HG03066 (cell line): Measurements from ENCODE around the gene ERC1.

ENCODE experiments used
- ATAC-seq: cut with Tn5 transposase; IDR thresholded peaks from one replicate; pipeline ENCODE4 v1.9.1; 2021; ENCODE audit warnings: low read depth; ENCODE audit not compliant: unreplicated experiment

Gene ERC1

GRCh38 chr12:1373901-1374735, 383.1 kb downstream of the ERC1 start:
- ATAC-seq, result no peak

GRCh38 chr12:1375323-1375722, 384.3 kb downstream of the ERC1 start:
- ATAC-seq, result no peak

GRCh38 chr12:1377117-1377516, 386.1 kb downstream of the ERC1 start:
- ATAC-seq, result no peak

GRCh38 chr12:1377681-1378080, 386.7 kb downstream of the ERC1 start:
- ATAC-seq, result no peak

- ATAC-seq, result no peak
Measured at GRCh38 chr12:1380171-1380851, 389.3 kb downstream of the ERC1 start.

- ATAC-seq, result no peak
Measured at GRCh38 chr12:1382151-1382550, 391.1 kb downstream of the ERC1 start.

- no peak for ATAC-seq
Measured at GRCh38 chr12:1382826-1383225, 391.8 kb downstream of the ERC1 start.

GRCh38 chr12:1383758-1384157, 392.7 kb downstream of the ERC1 start:
- ATAC-seq, result no peak

GRCh38 chr12:1384910-1385309, 393.9 kb downstream of the ERC1 start:
- ATAC-seq, result no peak

GRCh38 chr12:1391722-1392121, 400.7 kb downstream of the ERC1 start:
- ATAC-seq, result no peak

GRCh38 chr12:1395421-1395955, 404.5 kb downstream of the ERC1 start:
- ATAC-seq, result no peak

GRCh38 chr12:1398673-1399072, 407.6 kb downstream of the ERC1 start:
- no peak for ATAC-seq

GRCh38 chr12:1401891-1402290, 410.9 kb downstream of the ERC1 start:
- ATAC-seq, result no peak

- no peak for ATAC-seq
Measured at GRCh38 chr12:1403417-1403816, 412.4 kb downstream of the ERC1 start.

GRCh38 chr12:1405619-1406018, 414.6 kb downstream of the ERC1 start:
- no peak for ATAC-seq

- no peak for ATAC-seq
Measured at GRCh38 chr12:1410794-1411193, 419.8 kb downstream of the ERC1 start.

- no peak for ATAC-seq
Measured at GRCh38 chr12:1413930-1414329, 422.9 kb downstream of the ERC1 start.

GRCh38 chr12:1418144-1418543, 427.1 kb downstream of the ERC1 start:
- no peak for ATAC-seq

- no peak for ATAC-seq
Measured at GRCh38 chr12:1419849-1420371, 428.9 kb downstream of the ERC1 start.

GRCh38 chr12:1421091-1421846, 430.2 kb downstream of the ERC1 start:
- ATAC-seq, result no peak
